ENCODE measurements around the gene RAB8B.

The RAB8B gene

DNA sequence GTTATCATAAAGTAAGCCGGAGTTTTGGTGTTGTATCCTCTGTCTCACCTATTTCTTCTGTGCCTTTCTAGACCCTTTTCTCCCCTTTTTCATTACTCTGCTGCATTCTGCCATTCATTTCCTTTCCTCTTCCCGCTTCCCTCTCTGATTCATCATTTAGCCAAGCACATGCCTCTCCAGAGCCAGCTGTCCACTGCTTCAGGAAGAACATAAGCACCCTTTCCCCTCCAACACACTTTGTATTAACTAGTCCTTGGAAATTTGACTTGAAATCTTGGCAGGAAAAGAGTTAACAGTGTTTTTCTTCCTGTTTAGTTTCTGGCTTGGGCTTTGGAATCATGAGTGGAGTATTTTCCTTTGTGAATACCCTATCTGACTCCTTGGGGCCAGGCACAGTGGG is 97.7 kb downstream of the RAB8B start:
- TF ChIP-seq, protein P1, sequence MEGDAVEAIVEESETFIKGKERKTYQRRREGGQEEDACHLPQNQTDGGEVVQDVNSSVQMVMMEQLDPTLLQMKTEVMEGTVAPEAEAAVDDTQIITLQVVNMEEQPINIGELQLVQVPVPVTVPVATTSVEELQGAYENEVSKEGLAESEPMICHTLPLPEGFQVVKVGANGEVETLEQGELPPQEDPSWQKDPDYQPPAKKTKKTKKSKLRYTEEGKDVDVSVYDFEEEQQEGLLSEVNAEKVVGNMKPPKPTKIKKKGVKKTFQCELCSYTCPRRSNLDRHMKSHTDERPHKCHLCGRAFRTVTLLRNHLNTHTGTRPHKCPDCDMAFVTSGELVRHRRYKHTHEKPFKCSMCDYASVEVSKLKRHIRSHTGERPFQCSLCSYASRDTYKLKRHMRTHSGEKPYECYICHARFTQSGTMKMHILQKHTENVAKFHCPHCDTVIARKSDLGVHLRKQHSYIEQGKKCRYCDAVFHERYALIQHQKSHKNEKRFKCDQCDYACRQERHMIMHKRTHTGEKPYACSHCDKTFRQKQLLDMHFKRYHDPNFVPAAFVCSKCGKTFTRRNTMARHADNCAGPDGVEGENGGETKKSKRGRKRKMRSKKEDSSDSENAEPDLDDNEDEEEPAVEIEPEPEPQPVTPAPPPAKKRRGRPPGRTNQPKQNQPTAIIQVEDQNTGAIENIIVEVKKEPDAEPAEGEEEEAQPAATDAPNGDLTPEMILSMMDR (IDR thresholded peaks at IDR 0.05; ENCODE audit: low read depth, low read length): no peak
- no peak overlapping the region for H3K4me3 ChIP-seq (replicated peaks in 1 of 2; ENCODE audit: low read depth in 2 of 2, low read length in 2 of 2)
- DNase-seq (ENCODE audit: low read depth in 2 of 2): peak; percentile 52 to 55

DNA sequence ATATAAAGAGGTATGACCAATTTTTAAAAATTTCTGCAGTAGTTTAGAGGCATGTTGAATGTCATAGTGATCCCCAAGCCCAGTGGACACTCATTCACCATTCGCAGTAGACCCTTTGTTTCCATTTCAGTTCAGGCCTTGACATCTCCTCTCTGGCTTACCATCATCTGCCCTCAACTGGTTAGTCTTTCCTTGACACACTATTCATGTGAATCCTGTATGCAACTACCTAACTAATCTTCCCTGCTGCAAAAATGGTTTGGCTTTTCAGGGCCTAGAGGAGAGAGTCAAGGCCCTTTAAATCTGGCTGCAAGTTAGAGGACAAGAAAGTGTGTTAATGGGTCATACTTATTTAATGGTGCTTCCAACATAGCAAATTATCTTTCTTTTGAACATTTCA is 98.9 kb downstream of the RAB8B start:
- DNase-seq (ENCODE audit: low read depth in 2 of 2): peak; percentile 22 to 26
- TF ChIP-seq, protein P1 (IDR thresholded peaks at IDR 0.05; ENCODE audit: low read depth, low read length): no peak
- no peak overlapping the region for H3K4me3 ChIP-seq (replicated peaks in 1 of 2; ENCODE audit: low read depth in 2 of 2, low read length in 2 of 2)

DNA sequence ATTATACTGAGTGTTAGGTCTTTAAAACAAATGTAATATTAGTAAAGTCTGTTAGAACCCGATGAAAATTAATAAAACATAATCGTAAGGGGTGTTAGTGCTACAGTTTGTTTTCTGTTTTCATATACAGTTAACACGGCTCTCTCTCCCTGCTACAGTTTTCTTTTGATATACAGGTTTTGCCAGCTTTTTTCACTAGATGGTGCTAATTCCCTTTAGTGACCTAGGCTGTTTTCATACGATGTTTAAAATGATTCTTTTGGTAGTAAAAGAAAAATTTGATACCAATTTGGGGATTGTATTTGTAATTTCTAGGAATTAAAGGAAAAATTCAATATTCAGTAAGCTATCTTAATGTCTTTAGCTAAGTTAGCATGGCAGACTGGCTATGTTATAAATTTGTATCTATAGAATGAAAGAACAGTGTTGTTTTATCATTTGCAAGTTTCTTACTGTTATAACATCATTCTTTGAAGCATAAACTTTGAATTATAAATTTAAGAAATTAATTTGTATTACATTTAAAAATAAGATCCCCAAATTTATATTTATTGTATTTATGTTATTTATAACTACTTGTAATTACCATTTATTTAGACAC is 99.5 kb downstream of the RAB8B start:
- no peak overlapping the region for H3K4me3 ChIP-seq (replicated peaks in 1 of 2; ENCODE audit: low read depth in 2 of 2, low read length in 2 of 2)
- TF ChIP-seq, protein P1 (IDR thresholded peaks at IDR 0.05; ENCODE audit: low read depth, low read length): peak; percentile 65
- DNase-seq (ENCODE audit: low read depth in 2 of 2): peak; percentile 76 to 83

GRCh38 chr15:63291507-63291906 is 102.1 kb downstream of the RAB8B start:
- H3K4me3 ChIP-seq (replicated peaks in 1 of 2; ENCODE audit: low read depth in 2 of 2, low read length in 2 of 2): no peak overlapping the region
- TF ChIP-seq, protein P1 (IDR thresholded peaks at IDR 0.05; ENCODE audit: low read depth, low read length): no peak
- DNase-seq (ENCODE audit: low read depth in 2 of 2): peak; percentile 81 to 97

DNA sequence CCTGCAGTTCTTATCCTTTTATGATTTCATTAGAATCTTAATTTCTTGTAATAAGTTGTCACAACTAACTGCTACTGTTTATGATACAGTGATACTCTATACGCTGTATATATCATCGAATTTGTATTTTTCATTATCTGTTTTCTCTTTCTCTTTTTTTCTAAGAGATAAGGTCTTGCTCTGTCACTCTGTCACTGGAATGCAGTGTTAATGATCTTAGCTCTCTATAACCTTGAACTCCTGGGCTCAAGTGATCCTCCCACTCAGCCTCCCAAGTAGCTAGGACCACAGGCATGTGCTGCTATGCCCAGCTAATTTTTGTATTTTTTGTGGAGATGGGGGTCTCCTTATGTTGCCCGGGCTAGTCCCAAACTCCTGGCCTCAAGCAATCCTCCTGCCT is 102.8 kb downstream of the RAB8B start:
- H3K4me3 ChIP-seq (replicated peaks in 1 of 2; ENCODE audit: low read depth in 2 of 2, low read length in 2 of 2): no peak overlapping the region
- no peak for DNase-seq (ENCODE audit: low read depth in 2 of 2)
- TF ChIP-seq, protein P1 (IDR thresholded peaks at IDR 0.05; ENCODE audit: low read depth, low read length): no peak

DNA sequence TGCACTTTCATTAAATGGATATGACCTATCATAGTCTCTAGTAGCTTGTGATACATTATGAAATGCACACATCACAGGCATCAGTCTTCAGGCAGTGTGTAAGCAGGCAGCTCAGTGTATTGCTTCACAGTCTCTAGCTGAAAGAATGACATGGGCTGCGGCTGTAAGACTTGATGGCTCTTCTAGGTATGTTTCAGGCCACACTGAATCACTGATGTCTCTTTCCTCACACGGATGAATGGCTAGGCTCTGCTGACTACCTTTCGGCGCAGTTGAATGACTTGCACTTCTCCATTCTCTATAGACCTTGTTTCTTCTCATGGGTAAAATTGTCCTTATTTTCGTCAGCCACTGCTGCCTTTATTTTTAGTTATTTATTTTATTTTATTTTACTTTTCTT is 103.4 kb downstream of the RAB8B start:
- peak; percentile 24 to 68 for DNase-seq (ENCODE audit: low read depth in 2 of 2)
- TF ChIP-seq, protein P1 (IDR thresholded peaks at IDR 0.05; ENCODE audit: low read depth, low read length): no peak
- H3K4me3 ChIP-seq (replicated peaks in 1 of 2; ENCODE audit: low read depth in 2 of 2, low read length in 2 of 2): no peak overlapping the region

DNA sequence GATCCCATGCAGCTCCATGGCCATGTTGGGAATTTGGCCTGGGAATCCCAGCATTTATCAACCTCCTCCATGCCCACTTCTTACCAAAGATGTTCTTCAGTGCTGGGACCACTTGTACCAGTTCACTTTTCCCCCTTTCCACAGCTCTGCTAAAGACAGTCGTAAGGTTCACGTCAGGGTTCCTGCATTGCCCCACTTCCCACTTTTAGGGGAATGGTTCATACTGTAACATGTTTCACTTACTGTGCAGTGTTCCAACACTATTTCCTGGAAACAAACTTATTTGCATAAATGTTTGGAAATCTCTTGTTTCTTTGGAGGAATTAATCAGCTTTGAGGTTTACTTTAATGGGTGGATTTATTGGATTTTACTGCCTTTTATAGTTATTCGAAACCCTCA is 105.0 kb downstream of the RAB8B start:
- H3K4me3 ChIP-seq (replicated peaks in 1 of 2; ENCODE audit: low read depth in 2 of 2, low read length in 2 of 2): no peak overlapping the region
- no peak for DNase-seq (ENCODE audit: low read depth in 2 of 2)
- TF ChIP-seq, protein P1 (IDR thresholded peaks at IDR 0.05; ENCODE audit: low read depth, low read length): no peak

Measured in cardiac fibroblast (primary cell).